SK-N-SH (cell line): Measurements from ENCODE around the gene PKM. TPM values are rescaled to one million over a fixed set of nuclear protein-coding genes. Genes with fewer than 3 reads are reported as not detected.

Experiments used
- CTCF ChIA-PET: fragments of 300-600, 350-600 bp; formaldehyde crosslinking; extraction: SDS; loops from one replicate; lab custom pipeline; 2021; lab: Yijun Ruan, JAX
- POLR2A ChIA-PET: fragments of 350-600 bp; sonication (Branson Sonifier 250); formaldehyde crosslinking; extraction: SDS; loops from one replicate; lab custom pipeline; 2020; ENCODE audit warnings: antibody characterized with exemption, inconsistent platforms; lab: Yijun Ruan, JAX
- DNase-seq: peaks from one replicate; pipeline ENCODE4 v3.0.0; 2012
- H2AFZ ChIP-seq: fragments of 200-600 bp; sonication (generic); 2 replicates; pipeline ENCODE4 v1.8.1; 2016; ENCODE audit warnings: antibody characterized with exemption, mild to moderate bottlenecking, low read depth
- H3F3A ChIP-seq: fragments of 200-600 bp; sonication (generic); replicated peaks from 2 replicates; pipeline ENCODE3; 2016; ENCODE audit warnings: antibody characterized with exemption, mild to moderate bottlenecking; ENCODE audit not compliant: insufficient read depth
- H3K27ac ChIP-seq, 2 experiments: fragments of 200-500 bp in 1 of 2; fragments of 200-600 bp in 1 of 2; sonication (Bioruptor generic) in 1 of 2; sonication (generic), shearing (Covaris generic) in 1 of 2; 2 replicates each; pipeline versions ENCODE4 v1.5.1 to v1.6.1; 2014 to 2016; ENCODE audit warnings: low read depth in 2 of 2, inconsistent platforms in 1 of 2, low read length in 1 of 2, mild to moderate bottlenecking in 1 of 2, mixed read lengths in 1 of 2
- H3K27me3 ChIP-seq: fragments of 200-600 bp; sonication (generic), shearing (Covaris generic); 2 replicates; pipeline ENCODE4 v1.6.1; 2016; ENCODE audit warnings: mixed run types; ENCODE audit not compliant: insufficient read depth
- H3K36me3 ChIP-seq, 2 experiments: fragments of 200-500 bp in 1 of 2; fragments of 200-600 bp in 1 of 2; sonication (Bioruptor generic) in 1 of 2; sonication (generic) in 1 of 2; replicated peaks in 1 of 2; 2 replicates each; pipeline versions ENCODE3 to v1.5.1; 2014 to 2016; ENCODE audit warnings: low read length in 1 of 2, mild to moderate bottlenecking in 1 of 2; ENCODE audit not compliant: insufficient read depth in 2 of 2, control insufficient read depth in 1 of 2
- H3K4me1 ChIP-seq, 2 experiments: fragments of 200-500 bp in 1 of 2; fragments of 200-600 bp in 1 of 2; sonication (Bioruptor generic) in 1 of 2; sonication (generic), shearing (Covaris generic) in 1 of 2; 2 replicates each; pipeline versions ENCODE4 v1.5.1 to v1.6.1; 2014 to 2016; ENCODE audit warnings: low read depth in 1 of 2, low read length in 1 of 2, mixed run types in 1 of 2; ENCODE audit not compliant: insufficient read depth in 2 of 2, control insufficient read depth in 1 of 2
- H3K4me2 ChIP-seq: fragments of 200-600 bp; sonication (generic), shearing (Covaris generic); 2 replicates; pipeline ENCODE4 v1.6.1; 2017; ENCODE audit warnings: mixed run types
- H3K4me3 ChIP-seq, 2 experiments: fragments of 200-500 bp in 1 of 2; fragments of 200-600 bp in 1 of 2; sonication (Bioruptor generic) in 1 of 2; sonication (generic), shearing (Covaris generic) in 1 of 2; 2 replicates each; pipeline versions ENCODE4 v1.5.1 to v1.8.1; 2014 to 2016; ENCODE audit warnings: low read depth in 2 of 2, inconsistent platforms in 1 of 2, low read length in 1 of 2, mild to moderate bottlenecking in 1 of 2, mixed read lengths in 1 of 2, moderate library complexity in 1 of 2
- H3K79me2 ChIP-seq: fragments of 200-600 bp; sonication (generic); 2 replicates; pipeline ENCODE4 v1.8.1; 2017; ENCODE audit warnings: mild to moderate bottlenecking; ENCODE audit not compliant: insufficient read depth
- H3K9ac ChIP-seq: fragments of 200-600 bp; sonication (generic); 2 replicates; pipeline ENCODE4 v1.6.1; 2017; ENCODE audit warnings: mixed run types
- H3K9me2 ChIP-seq: fragments of 200-600 bp; sonication (generic); 2 replicates; pipeline ENCODE4 v1.6.1; 2017; ENCODE audit warnings: mixed run types
- H3K9me3 ChIP-seq: fragments of 200-600 bp; sonication (generic); 2 replicates; pipeline ENCODE4 v1.6.1; 2017; ENCODE audit warnings: mixed run types, mild to moderate bottlenecking, moderate library complexity
- H4K20me1 ChIP-seq: fragments of 200-600 bp; sonication (generic); 2 replicates; pipeline ENCODE4 v1.6.1; 2017; ENCODE audit warnings: mild to moderate bottlenecking, mixed run types; ENCODE audit not compliant: insufficient read depth
- CHD2 ChIP-seq: fragments of 150-350 bp; IDR thresholded peaks from 2 replicates; pipeline ENCODE4 v1.6.1; 2018; ENCODE audit warnings: low read length; ENCODE audit not compliant: partially characterized antibody
- EZH2phosphoT487 ChIP-seq: fragments of 200-600 bp; sonication (generic); IDR thresholded peaks from 2 replicates; pipeline ENCODE4 v1.6.1; 2017; ENCODE audit warnings: low read depth, mixed run types, mild to moderate bottlenecking, antibody characterized with exemption, moderate library complexity, borderline replicate concordance
- FOSL2 ChIP-seq: IDR thresholded peaks from 2 replicates; pipeline ENCODE4 v1.4.0; 2012; ENCODE audit warnings: low read depth, mild to moderate bottlenecking, moderate library complexity, borderline replicate concordance
- FOXM1 ChIP-seq: IDR thresholded peaks from 2 replicates; pipeline ENCODE4 v1.4.0; 2012; ENCODE audit warnings: low read depth, mild to moderate bottlenecking
- GABPA ChIP-seq: IDR thresholded peaks from 2 replicates; pipeline ENCODE4 v1.4.0; 2012; ENCODE audit warnings: low read depth, mild to moderate bottlenecking
- GATA2 ChIP-seq: sonication (generic); formaldehyde crosslinking; IDR thresholded peaks from 2 replicates; pipeline ENCODE4 v1.5.0; 2020; ENCODE audit warnings: mild to moderate bottlenecking, missing genetic modification reagents
- MEF2A ChIP-seq: IDR thresholded peaks from 2 replicates; pipeline ENCODE4 v1.4.0; 2012; ENCODE audit warnings: low read depth, borderline replicate concordance
- NFIC ChIP-seq: IDR thresholded peaks from 2 replicates; pipeline ENCODE4 v1.4.0; 2012; ENCODE audit warnings: borderline replicate concordance
- POLR2AphosphoS5 ChIP-seq: IDR thresholded peaks from 2 replicates; pipeline ENCODE4 v1.6.1; 2012; ENCODE audit warnings: low read depth, low read length
- RCOR1 ChIP-seq: fragments of 150-350 bp; IDR thresholded peaks from 2 replicates; pipeline ENCODE4 v1.6.1; 2017; ENCODE audit warnings: antibody characterized with exemption, low read length
- RXRA ChIP-seq: IDR thresholded peaks from 2 replicates; pipeline ENCODE4 v1.4.0; 2012; ENCODE audit warnings: low read depth, mild to moderate bottlenecking, borderline replicate concordance
- SIN3A ChIP-seq: IDR thresholded peaks from 2 replicates; pipeline ENCODE4 v1.6.1; 2012; ENCODE audit warnings: low read depth, mild to moderate bottlenecking, low read length, moderate library complexity, borderline replicate concordance
- SMC3 ChIP-seq: IDR thresholded peaks from 2 replicates; pipeline ENCODE4 v1.6.1; 2012; ENCODE audit warnings: low read depth, low read length, improper control_type of control experiment
- TAF1 ChIP-seq: IDR thresholded peaks from 2 replicates; pipeline ENCODE4 v1.6.1; 2012; ENCODE audit warnings: low read depth, mild to moderate bottlenecking, low read length, moderate library complexity, borderline replicate concordance
- TCF12 ChIP-seq: IDR thresholded peaks from 2 replicates; pipeline ENCODE4 v1.4.0; 2012
- TEAD4 ChIP-seq: IDR thresholded peaks from 2 replicates; pipeline ENCODE4 v1.4.0; 2012; ENCODE audit warnings: mild to moderate bottlenecking, borderline replicate concordance; ENCODE audit not compliant: insufficient read depth
- USF1 ChIP-seq: IDR thresholded peaks from 2 replicates; pipeline ENCODE4 v1.4.0; 2012; ENCODE audit warnings: low read depth, borderline replicate concordance
- USF2 ChIP-seq: fragments of 150-350 bp; IDR thresholded peaks from 2 replicates; pipeline ENCODE4 v1.6.1; 2017; ENCODE audit warnings: antibody characterized with exemption, low read length, low read depth, borderline replicate concordance
- YY1 ChIP-seq: IDR thresholded peaks from 2 replicates; pipeline ENCODE4 v1.4.0; 2012; ENCODE audit warnings: low read depth, mild to moderate bottlenecking
- ZBTB33 ChIP-seq: IDR thresholded peaks from 2 replicates; pipeline ENCODE4 v1.4.0; 2012; ENCODE audit warnings: low read depth, borderline replicate concordance
- WGBS: methylation state at CpG from one replicate; pipeline ENCODE4 v1.1.6; 2017; ENCODE audit warnings: low lambda C conversion rate; 5-methylcytosine and 5-hydroxymethylcytosine counted together
- polyA plus RNA-seq, 3 experiments: library from polyadenylated mRNA; depleted of rRNA; stranded (reverse); fragments of >200 nt; gene quantifications; 2 replicates each; pipeline ENCODE4 v1.2.3, GENCODE V29; 2012
- TF ChIP-seq, protein P1 (sequence below): IDR thresholded peaks from 2 replicates; pipeline ENCODE4 v1.6.1; 2012; ENCODE audit warnings: mild to moderate bottlenecking, low read depth, low read length, moderate library complexity
- TF ChIP-seq, protein P2 (sequence below): IDR thresholded peaks from 2 replicates; pipeline ENCODE4 v1.4.0; 2012; ENCODE audit warnings: low read depth

Gene PKM
- polyA plus RNA-seq, 1 of the 3 experiments (the other 2 are of a cell fraction), result 1,453 TPM

- TF ChIP-seq, protein P1, sequence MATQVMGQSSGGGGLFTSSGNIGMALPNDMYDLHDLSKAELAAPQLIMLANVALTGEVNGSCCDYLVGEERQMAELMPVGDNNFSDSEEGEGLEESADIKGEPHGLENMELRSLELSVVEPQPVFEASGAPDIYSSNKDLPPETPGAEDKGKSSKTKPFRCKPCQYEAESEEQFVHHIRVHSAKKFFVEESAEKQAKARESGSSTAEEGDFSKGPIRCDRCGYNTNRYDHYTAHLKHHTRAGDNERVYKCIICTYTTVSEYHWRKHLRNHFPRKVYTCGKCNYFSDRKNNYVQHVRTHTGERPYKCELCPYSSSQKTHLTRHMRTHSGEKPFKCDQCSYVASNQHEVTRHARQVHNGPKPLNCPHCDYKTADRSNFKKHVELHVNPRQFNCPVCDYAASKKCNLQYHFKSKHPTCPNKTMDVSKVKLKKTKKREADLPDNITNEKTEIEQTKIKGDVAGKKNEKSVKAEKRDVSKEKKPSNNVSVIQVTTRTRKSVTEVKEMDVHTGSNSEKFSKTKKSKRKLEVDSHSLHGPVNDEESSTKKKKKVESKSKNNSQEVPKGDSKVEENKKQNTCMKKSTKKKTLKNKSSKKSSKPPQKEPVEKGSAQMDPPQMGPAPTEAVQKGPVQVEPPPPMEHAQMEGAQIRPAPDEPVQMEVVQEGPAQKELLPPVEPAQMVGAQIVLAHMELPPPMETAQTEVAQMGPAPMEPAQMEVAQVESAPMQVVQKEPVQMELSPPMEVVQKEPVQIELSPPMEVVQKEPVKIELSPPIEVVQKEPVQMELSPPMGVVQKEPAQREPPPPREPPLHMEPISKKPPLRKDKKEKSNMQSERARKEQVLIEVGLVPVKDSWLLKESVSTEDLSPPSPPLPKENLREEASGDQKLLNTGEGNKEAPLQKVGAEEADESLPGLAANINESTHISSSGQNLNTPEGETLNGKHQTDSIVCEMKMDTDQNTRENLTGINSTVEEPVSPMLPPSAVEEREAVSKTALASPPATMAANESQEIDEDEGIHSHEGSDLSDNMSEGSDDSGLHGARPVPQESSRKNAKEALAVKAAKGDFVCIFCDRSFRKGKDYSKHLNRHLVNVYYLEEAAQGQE, result no peak
- TF ChIP-seq FOXM1 (no peak), EZH2phosphoT487 (no peak), NFIC (no peak), TCF12 (no peak), CHD2 (no peak), FOSL2 (no peak), GABPA (no peak), MEF2A (no peak)
- TF ChIP-seq, protein P2, sequence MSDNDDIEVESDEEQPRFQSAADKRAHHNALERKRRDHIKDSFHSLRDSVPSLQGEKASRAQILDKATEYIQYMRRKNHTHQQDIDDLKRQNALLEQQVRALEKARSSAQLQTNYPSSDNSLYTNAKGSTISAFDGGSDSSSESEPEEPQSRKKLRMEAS, result no peak
- TF ChIP-seq, all 33 proteins: peak for 0
These were observed 4.3 kb upstream of the PKM start (continued) for GRCh38 chr15:72235298-72235697.

GRCh38 chr15:72233769-72234168 is 2.8 kb upstream of the PKM start:
- Histone ChIP-seq H2AFZ (no peak overlapping the region), H3K4me3 (no peak overlapping the region), H3K27me3 (no peaks in the 10 kb centered on the region), H3K9me3 (no peaks in the 10 kb centered on the region), H3K9ac (no peak overlapping the region), H3K4me2 (no peak overlapping the region), H3K9me2 (no peaks in the 10 kb centered on the region), H3K79me2 (peaks cover 60% of the 10 kb centered on the region), H4K20me1 (peaks cover 9% of the 10 kb centered on the region; the same call in 1 of the 2 replicates), H3K36me3 (no peaks in the 10 kb centered on the region), H3F3A (peaks cover 44% of the 10 kb centered on the region), H3K4me1 (peaks cover 18 to 26% of the 10 kb centered on the region in 2 experiments), H3K27ac (no peak overlapping the region)
- no peak for DNase-seq
- ChIA-PET CTCF (interaction anchor here (0.7 to 2.0 kb wide), 4 partner anchors 9 to 222 kb away, joined by 3 to 5 read pairs (median 5); no protein-coding TSS in a partner anchor), POLR2A (no interaction called here)
- WGBS, result over 99% methylated on average over 6 of the region's 6 CpGs
- TF ChIP-seq USF2 (no peak), YY1 (no peak), FOXM1 (no peak), ZBTB33 (no peak), NFIC (no peak), MEF2A (no peak), GATA2 (CRISPR knock-in tag) (no peak), SMC3 (no peak), POLR2AphosphoS5 (no peak), TAF1 (no peak), USF1 (no peak), TEAD4 (no peak), FOSL2 (no peak), RXRA (no peak), RCOR1 (no peak), SIN3A (no peak)
